ENCODE data around the gene ZNF436. TPM values are rescaled to one million over a fixed set of nuclear protein-coding genes. Genes with fewer than 3 reads are reported as not detected.

ZNF436 gene
- total RNA-seq, 6 experiments from 2014 or later = 2.8 to 4.5 (median 3.4) TPM

GRCh38 chr1:23341931-23342692 is 27.5 kb downstream of the ZNF436 start:
- Histone ChIP-seq H3K9me3 (no peaks in the 10 kb centered on the region), H3K36me3 (peaks cover 0 to 8% (median 2%) of the 10 kb centered on the region in 4 donors), H3K27me3 (no peaks in the 10 kb centered on the region), H3K27ac (peak overlapping the region in 1 of 3 donors; percentile 5), H3K4me3 (peak overlapping the region; percentile 86 to 92 (median 90)), H3K4me1 (peaks cover 0 to 25% (median 13%) of the 10 kb centered on the region in 4 donors)
- intact Hi-C loops (cut with DNase I) = no loop called here
- 2% methylated on average over 10 of the region's 10 CpGs for WGBS (ENCODE audit: insufficient coverage, low coverage, low lambda C conversion rate, missing lambda C conversion rate)
- no peak for TF ChIP-seq POLR2A (IDR thresholded peaks at IDR 0.05)
- no peak for TF ChIP-seq CTCF (IDR thresholded peaks at IDR 0.05)
- DNase-seq (no peak), ATAC-seq (no peak)

- Histone ChIP-seq H3K9me3 (no peaks in the 10 kb centered on the region), H3K27me3 (no peaks in the 10 kb centered on the region), H3K27ac (no peak overlapping the region), H3K36me3 (peaks cover 0 to 27% (median 13%) of the 10 kb centered on the region in 4 donors), H3K4me3 (no peak overlapping the region), H3K4me1 (peaks cover 0 to 25% (median 13%) of the 10 kb centered on the region in 4 donors)
- ATAC-seq = no peak
- no peak for TF ChIP-seq POLR2A (IDR thresholded peaks at IDR 0.05)
- no peak for TF ChIP-seq CTCF (IDR thresholded peaks at IDR 0.05)
- DNase-seq = no peak
- intact Hi-C loops (cut with DNase I) = no loop called here
- WGBS (ENCODE audit: insufficient coverage, low coverage, low lambda C conversion rate, missing lambda C conversion rate) = 71% methylated on average over 4 of the region's 4 CpGs
Measured at GRCh38 chr1:23339632-23340031, 30.0 kb downstream of the ZNF436 start.

GRCh38 chr1:23337869-23338268 is 31.8 kb downstream of the ZNF436 start:
- Histone ChIP-seq H3K27me3 (no peaks in the 10 kb centered on the region), H3K4me3 (no peak overlapping the region), H3K36me3 (peaks cover 0 to 44% (median 18%) of the 10 kb centered on the region in 4 donors), H3K9me3 (no peaks in the 10 kb centered on the region), H3K4me1 (peaks cover 0 to 23% (median 13%) of the 10 kb centered on the region in 4 donors), H3K27ac (no peak overlapping the region)
- intact Hi-C loops (cut with DNase I) = no loop called here
- no peak for DNase-seq
- no peak for ATAC-seq
- TF ChIP-seq POLR2A (IDR thresholded peaks at IDR 0.05) (no peak), CTCF (IDR thresholded peaks at IDR 0.05) (no peak)
- WGBS (ENCODE audit: insufficient coverage, low coverage, low lambda C conversion rate, missing lambda C conversion rate) = 88% methylated on average over 2 of the region's 2 CpGs

GRCh38 chr1:23331713-23332112 is 37.9 kb downstream of the ZNF436 start:
- peak in 2 of 3 donors; percentile 68 to 72 for DNase-seq
- peaks cover 0 to 16% (median 5%) of the 10 kb centered on the region in 4 donors for H3K4me1 ChIP-seq
- TF ChIP-seq CTCF (IDR thresholded peaks at IDR 0.05) (no peak), POLR2A (IDR thresholded peaks at IDR 0.05) (no peak)
- peak overlapping the region in 1 of 3 donors; percentile 74 for H3K27ac ChIP-seq
- intact Hi-C loops (cut with DNase I) = no loop called here
- peaks cover 0 to 49% (median 26%) of the 10 kb centered on the region in 4 donors for H3K36me3 ChIP-seq
- H3K9me3 ChIP-seq = no peaks in the 10 kb centered on the region
- H3K4me3 ChIP-seq = no peak overlapping the region
- no peaks in the 10 kb centered on the region for H3K27me3 ChIP-seq
- peak; percentile 53 to 91 (median 64) for ATAC-seq
- 38% methylated on average over 8 of the region's 8 CpGs for WGBS (ENCODE audit: insufficient coverage, low coverage, low lambda C conversion rate, missing lambda C conversion rate)
